ENCODE measurements around the gene KRTAP10-12.

The KRTAP10-12 gene

DNA sequence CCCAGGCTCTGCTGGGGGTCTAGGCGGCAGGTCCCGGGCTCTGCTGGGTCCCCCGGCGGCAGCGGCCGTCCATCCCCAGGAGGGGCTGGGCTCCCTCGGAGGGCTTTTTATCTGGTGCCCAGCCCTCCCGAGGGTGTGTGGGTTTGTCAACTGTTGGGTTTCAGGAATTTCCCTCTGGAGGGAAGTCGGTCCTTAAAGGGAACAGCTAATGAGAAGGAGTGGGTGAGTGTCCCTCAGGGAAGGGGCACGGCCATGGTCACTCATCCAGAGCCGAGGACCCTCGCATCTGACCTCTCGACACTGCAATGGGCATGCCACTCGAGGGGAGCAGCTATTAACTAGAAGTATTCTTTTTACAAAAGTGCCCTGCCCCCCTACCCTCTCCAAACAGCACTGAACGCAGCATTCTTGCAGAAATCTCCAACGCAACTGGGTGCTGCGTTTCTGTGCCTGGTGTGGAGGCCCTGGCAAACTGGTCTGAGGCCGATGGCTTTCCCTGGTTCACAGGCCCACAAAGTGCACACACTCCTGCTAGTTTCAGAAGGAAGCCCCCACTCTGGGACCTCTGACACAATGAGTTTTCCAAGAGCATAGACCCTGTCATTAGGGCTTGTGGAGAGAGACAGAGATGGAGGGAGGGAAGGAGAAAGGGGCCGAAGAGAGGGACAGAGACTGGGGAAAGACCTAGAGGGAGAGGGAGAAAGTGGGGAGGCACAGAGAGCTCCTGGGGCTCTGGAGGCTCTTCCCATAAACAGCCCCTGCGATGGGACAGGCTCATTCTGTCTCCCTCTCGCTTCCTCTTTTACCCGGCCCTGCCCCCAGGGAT, 15.4 kb downstream of the KRTAP10-12 start:
- no peak for DNase-seq (ENCODE audit: low spot score)

GRCh38 chr21:44713130-44713529, 16.2 kb downstream of the KRTAP10-12 start:
- DNase-seq (ENCODE audit: low spot score), result no peak

DNA sequence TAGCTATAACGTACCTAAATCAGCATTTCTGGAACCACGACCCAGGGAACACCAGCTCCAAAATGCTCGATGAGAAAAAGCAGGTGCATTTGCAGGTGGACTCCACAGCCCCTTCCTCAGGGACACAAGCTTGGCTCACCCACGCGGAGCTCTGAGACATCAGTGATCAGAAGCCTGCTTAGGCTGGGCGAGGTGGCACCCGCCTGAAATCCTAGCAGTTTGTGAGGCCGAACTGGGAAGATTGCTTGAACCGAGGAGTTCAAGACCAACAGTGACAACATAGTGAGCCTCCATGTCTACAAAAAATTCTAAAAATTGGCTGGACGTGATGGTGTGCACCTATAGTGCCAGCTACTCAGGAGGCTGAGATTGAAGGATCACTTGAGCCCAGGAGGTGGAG, 16.9 kb downstream of the KRTAP10-12 start:
- DNase-seq (ENCODE audit: low spot score), result no peak

DNA sequence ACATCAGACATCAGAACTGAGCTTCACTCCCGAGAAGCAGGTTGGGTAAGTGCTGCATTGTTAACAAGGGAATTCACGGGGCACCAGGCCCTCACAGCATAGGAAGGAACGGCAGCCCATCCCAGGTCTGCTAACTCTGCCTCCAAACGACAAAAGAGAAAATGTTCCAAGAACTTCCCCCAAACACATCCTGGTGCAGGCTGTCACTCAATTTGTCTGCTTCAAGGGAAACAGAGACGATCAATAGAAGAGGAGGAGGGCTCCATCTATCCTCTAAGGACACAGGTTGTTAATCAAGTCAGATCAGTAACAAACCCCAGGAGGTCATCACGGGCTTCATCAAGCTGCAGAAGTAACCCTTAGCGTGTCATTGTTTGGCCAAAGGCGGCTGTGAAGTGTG, 17.9 kb downstream of the KRTAP10-12 start:
- no peak for DNase-seq (ENCODE audit: low spot score)

DNA sequence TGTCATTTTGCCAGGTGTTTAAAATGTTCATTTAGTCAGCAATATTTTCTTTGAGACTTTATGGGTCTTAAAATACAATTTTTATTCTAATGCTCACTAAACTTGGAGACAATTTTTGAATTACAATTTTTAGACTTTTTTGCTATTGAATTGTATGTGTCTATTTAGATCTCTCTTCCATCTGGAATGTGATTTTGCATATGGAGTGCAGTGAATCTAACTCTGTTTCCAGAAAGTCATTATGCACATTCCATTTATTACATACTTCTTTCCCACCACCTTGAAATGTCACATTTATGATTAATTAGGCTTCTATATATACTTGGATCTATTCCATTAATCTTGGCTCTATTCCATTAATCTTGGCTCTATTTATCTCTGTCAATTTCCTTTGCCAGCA, 20.0 kb downstream of the KRTAP10-12 start:
- no peak for DNase-seq (ENCODE audit: low spot score)

- DNase-seq (ENCODE audit: low spot score), result no peak
Observed at GRCh38 chr21:44718093-44718492, 21.1 kb downstream of the KRTAP10-12 start.

DNA sequence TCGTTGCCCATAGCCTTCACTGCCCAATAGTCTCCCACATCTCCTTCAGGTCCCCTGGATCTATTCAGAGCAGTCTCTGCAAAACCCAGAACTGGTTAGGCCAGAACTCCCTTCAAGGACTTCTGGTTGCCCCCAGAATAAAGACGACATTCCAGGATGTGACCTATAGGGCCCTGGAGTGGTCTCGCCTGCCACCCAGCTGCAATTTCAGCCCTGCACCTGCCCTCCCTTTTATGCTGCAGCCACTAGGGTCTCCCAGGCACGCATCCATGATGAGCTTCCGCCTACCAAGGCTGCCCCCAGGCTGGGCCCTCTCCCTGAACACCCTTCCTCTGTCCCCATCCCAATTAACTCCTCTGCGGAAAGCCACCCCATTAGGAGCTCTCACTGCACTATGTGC, 21.6 kb downstream of the KRTAP10-12 start:
- no peak for DNase-seq (ENCODE audit: low spot score)

- no peak for DNase-seq (ENCODE audit: low spot score)
Observed at GRCh38 chr21:44720170-44720569, 23.2 kb downstream of the KRTAP10-12 start.

- no peak for DNase-seq (ENCODE audit: low spot score)
Observed at GRCh38 chr21:44722731-44723130, 25.8 kb downstream of the KRTAP10-12 start.

GRCh38 chr21:44723177-44724131, 26.5 kb downstream of the KRTAP10-12 start:
- DNase-seq (ENCODE audit: low spot score), result peak; percentile 74

DNA sequence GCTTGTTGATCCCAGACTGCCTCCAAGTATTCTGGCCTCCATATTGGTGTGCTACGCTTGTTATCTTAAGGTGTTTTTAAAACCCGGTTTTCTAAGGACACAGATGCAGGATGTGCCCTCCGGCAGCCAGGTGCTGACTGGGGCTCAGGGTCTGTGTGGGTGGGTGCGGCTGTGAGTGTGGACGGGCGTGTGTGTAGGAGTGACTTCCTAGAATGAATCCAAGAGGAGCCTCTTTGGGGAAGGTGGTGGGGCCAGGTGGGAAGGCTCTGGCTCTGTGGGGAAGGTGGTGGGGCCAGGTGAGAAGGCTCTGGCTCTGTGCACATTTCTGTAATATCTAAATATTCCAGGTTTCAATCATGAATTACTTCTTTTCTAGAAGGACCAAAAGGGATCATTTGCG, 27.2 kb downstream of the KRTAP10-12 start:
- DNase-seq (ENCODE audit: low spot score), result no peak

GRCh38 chr21:44724926-44725325, 28.0 kb downstream of the KRTAP10-12 start:
- no peak for DNase-seq (ENCODE audit: low spot score)

DNA sequence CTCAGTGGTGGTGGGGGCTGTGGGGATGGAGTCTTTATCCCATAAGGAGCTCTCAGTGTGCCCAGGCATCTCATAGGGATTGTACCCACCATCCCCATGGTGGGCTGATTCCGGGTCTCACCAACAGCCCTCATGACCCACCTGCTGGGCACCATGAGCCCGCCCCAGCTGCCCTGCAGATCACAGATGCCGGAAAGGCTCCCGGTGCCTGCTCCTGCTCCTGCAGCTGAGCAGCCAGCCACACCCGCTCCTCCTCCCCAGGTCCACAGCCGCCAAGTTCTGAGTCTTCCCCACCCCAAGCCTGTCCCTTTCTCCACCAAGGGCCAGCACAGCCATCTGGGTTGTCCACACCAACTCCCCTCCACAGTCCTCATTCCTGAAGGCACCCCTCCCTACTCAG, 29.9 kb downstream of the KRTAP10-12 start:
- DNase-seq (ENCODE audit: low spot score), result no peak

GRCh38 chr21:44727321-44727720, 30.3 kb downstream of the KRTAP10-12 start:
- DNase-seq (ENCODE audit: low spot score), result no peak

GRCh38 chr21:44727757-44728156, 30.8 kb downstream of the KRTAP10-12 start:
- DNase-seq (ENCODE audit: low spot score), result no peak

- no peak for DNase-seq (ENCODE audit: low spot score)
Observed at GRCh38 chr21:44728716-44729115, 31.7 kb downstream of the KRTAP10-12 start.

GRCh38 chr21:44729336-44730027, 32.5 kb downstream of the KRTAP10-12 start:
- peak; percentile 45 for DNase-seq (ENCODE audit: low spot score)

- no peak for DNase-seq (ENCODE audit: low spot score)
Observed at GRCh38 chr21:44730028-44730395, 33.0 kb downstream of the KRTAP10-12 start.

- DNase-seq (ENCODE audit: low spot score), result no peak
Observed at GRCh38 chr21:44730951-44731579, 34.1 kb downstream of the KRTAP10-12 start.

DNA sequence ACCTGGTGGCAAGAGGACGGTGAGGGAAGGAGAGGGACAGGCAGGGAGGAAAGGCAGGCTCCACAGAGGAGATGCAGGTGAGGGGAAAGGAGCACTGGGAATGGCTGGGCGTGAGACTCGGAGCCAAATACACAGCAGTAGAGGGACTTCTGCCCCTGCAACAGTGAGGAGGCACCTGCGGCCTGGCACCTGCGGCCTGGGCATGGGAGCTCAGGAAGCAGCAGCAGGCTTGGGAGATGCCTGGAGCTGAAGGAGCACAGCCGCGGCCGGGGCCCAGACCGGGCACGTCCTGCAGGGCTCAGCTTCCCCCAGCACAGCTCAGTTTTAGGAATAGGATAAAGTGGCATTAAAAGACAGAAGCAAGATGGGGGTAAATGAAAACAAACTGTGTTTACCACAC, 35.3 kb downstream of the KRTAP10-12 start:
- DNase-seq (ENCODE audit: low spot score), result no peak

DNA sequence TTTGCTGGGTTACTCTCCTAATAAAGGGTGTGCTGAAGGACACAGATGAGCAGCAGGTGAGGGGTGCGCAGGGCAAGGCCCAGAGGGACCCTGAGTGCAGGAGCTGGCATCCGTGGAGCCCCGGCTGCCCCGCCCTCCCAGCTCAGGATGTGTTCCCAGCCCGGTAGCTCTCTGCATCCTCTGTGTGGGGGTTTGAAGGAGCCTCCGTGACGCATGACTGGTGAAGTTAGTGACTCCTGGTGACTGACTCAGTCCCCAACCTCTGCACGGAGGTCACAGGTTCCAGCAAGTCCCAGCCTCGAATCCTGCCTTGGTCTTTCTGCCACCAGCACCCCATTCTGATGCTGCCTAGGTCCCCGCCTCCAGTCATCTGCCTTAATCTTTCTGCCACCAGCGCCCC, 36.0 kb downstream of the KRTAP10-12 start:
- no peak for DNase-seq (ENCODE audit: low spot score)
